Keratinocyte (primary cell): ENCODE measurements around the gene USP4. TPM values are rescaled to one million over a fixed set of nuclear protein-coding genes. Genes with fewer than 3 reads are reported as not detected.

Experiments
- DNase-seq: peaks from one replicate; pipeline ENCODE4 v3.0.0-alpha.2; 2011; ENCODE audit warnings: low read depth, missing footprints, low spot score
- FAIRE-seq: peaks from 2 replicates; lab custom pipeline; 2011; peaks lifted over from hg19 to GRCh38; lab: Jason Lieb, UNC
- H2AFZ ChIP-seq: 2 replicates; pipeline ENCODE4 v1.6.0; 2012; ENCODE audit warnings: low read length, control low read depth, inconsistent platforms; ENCODE audit not compliant: control insufficient read depth
- H3K27ac ChIP-seq: 2 replicates; pipeline ENCODE4 v1.5.1; 2011; ENCODE audit warnings: low read length; ENCODE audit not compliant: control insufficient read depth, insufficient read depth
- H3K27me3 ChIP-seq: 3 replicates; pipeline ENCODE4 v1.6.0; 2011; ENCODE audit warnings: low read length; ENCODE audit not compliant: control insufficient read depth, insufficient read depth; ENCODE audit errors: extremely low read depth
- H3K36me3 ChIP-seq, 2 experiments: 2 replicates in 1 of 2; 3 replicates in 1 of 2; pipeline ENCODE4 v1.5.1; 2011; ENCODE audit warnings: low read length in 2 of 2, mild to moderate bottlenecking in 1 of 2; ENCODE audit not compliant: control insufficient read depth in 2 of 2, insufficient read depth in 2 of 2; ENCODE audit errors: extremely low read depth in 1 of 2
- H3K4me1 ChIP-seq: 3 replicates; pipeline ENCODE4 v1.5.1; 2011; ENCODE audit warnings: low read length; ENCODE audit not compliant: control insufficient read depth, insufficient read depth; ENCODE audit errors: extremely low read depth
- H3K4me2 ChIP-seq: 3 replicates; pipeline ENCODE4 v1.6.0; 2011; ENCODE audit warnings: low read depth, low read length; ENCODE audit not compliant: control insufficient read depth, insufficient read depth; ENCODE audit errors: extremely low read depth
- H3K4me3 ChIP-seq, 3 experiments: fragments of 200-600 bp in 1 of 3; sonication (generic) in 1 of 3; 2 replicates in 2 of 3; 3 replicates in 1 of 3; pipeline ENCODE4 v1.5.1; 2011 to 2016; ENCODE audit warnings: low read length in 3 of 3, mild to moderate bottlenecking in 3 of 3, control low read depth in 2 of 3, inconsistent platforms in 1 of 3, low read depth in 1 of 3, mixed read lengths in 1 of 3, mixed run types in 1 of 3, moderate library complexity in 1 of 3; ENCODE audit not compliant: control insufficient read depth in 2 of 3, insufficient read depth in 2 of 3; ENCODE audit errors: extremely low read depth in 1 of 3
- H3K79me2 ChIP-seq: 2 replicates; pipeline ENCODE4 v1.6.0; 2012; ENCODE audit warnings: low read length; ENCODE audit not compliant: control insufficient read depth, insufficient read depth
- H3K9ac ChIP-seq: 3 replicates; pipeline ENCODE4 v1.6.0; 2011; ENCODE audit warnings: low read length; ENCODE audit not compliant: control insufficient read depth, insufficient read depth; ENCODE audit errors: extremely low read depth
- H3K9me1 ChIP-seq: 3 replicates; pipeline ENCODE4 v1.6.0; 2011; ENCODE audit warnings: low read length; ENCODE audit not compliant: control insufficient read depth, insufficient read depth; ENCODE audit errors: extremely low read depth
- H3K9me3 ChIP-seq: 2 replicates; pipeline ENCODE4 v1.5.1; 2012; ENCODE audit warnings: low read depth, low read length; ENCODE audit not compliant: control insufficient read depth
- H4K20me1 ChIP-seq: 3 replicates; pipeline ENCODE4 v1.6.0; 2011; ENCODE audit warnings: low read length; ENCODE audit not compliant: control insufficient read depth, insufficient read depth; ENCODE audit errors: extremely low read depth
- CTCF ChIP-seq, 3 experiments: IDR thresholded peaks in 1 of 3; conservative IDR thresholded peaks in 1 of 3; optimal IDR thresholded peaks in 1 of 3; 2 replicates in 2 of 3; 3 replicates in 1 of 3; pipeline versions ENCODE3 to v1.5.1; 2011; ENCODE audit warnings: low read length in 3 of 3, mild to moderate bottlenecking in 3 of 3, moderate library complexity in 2 of 3, control low read depth in 1 of 3, inconsistent platforms in 1 of 3; ENCODE audit not compliant: insufficient read depth in 2 of 3; ENCODE audit errors: extremely low read depth in 1 of 3
- EZH2 ChIP-seq: IDR thresholded peaks from one replicate; pipeline ENCODE4 v1.6.1; 2012; ENCODE audit warnings: inconsistent platforms, mild to moderate bottlenecking, low read length, moderate library complexity
- dilution Hi-C: fragments of 300-500 bp; cut with MboI; formaldehyde crosslinking; loops from one replicate; pipeline ENCODE4 v1.7.0; 2020; ENCODE audit warnings: low sequenced_read_pairs; ENCODE audit not compliant: extremely low pct_ligation_motif_present
- polyA plus RNA-seq, 5 experiments: library from polyadenylated mRNA; depleted of rRNA in 3 of 5; stranded (reverse) in 3 of 5; stranded (forward) in 1 of 5; unstranded in 1 of 5; fragments of >200 nt; gene quantifications; 1 replicate in 1 of 5; 2 replicates in 3 of 5; 3 replicates in 1 of 5; pipeline versions ENCODE4 v1.2.1 to v1.2.3, GENCODE V29; 2011 to 2012; ENCODE audit warnings: missing spikeins in 2 of 5, low read depth in 1 of 5, low replicate concordance in 1 of 5

USP4 gene
- polyA plus RNA-seq, 1 donor (not counting 4 experiments of a cell fraction or from before 2014, with no cell fraction given): 47.8 TPM

- FAIRE-seq: no peak
- no peak overlapping the region for H3K4me3 ChIP-seq
- dilution Hi-C loops: no loop called here
- H3K9me1 ChIP-seq: no peaks in the 10 kb centered on the region
- no peaks in the 10 kb centered on the region for H4K20me1 ChIP-seq
- H3K36me3 ChIP-seq: peaks cover 23 to 24% of the 10 kb centered on the region in 2 experiments
- no peak overlapping the region for H2AFZ ChIP-seq
- no peaks in the 10 kb centered on the region for H3K27me3 ChIP-seq
- TF ChIP-seq EZH2 (no peak), CTCF (optimal IDR thresholded peaks at IDR 0.05 in 1 of 3, IDR thresholded peaks at IDR 0.05 in 1 of 3, conservative IDR thresholded peaks at IDR 0.05 in 1 of 3; ENCODE audit: extremely low read depth in 1 of 3, insufficient read depth in 2 of 3, low read length in 3 of 3) (no peak)
- DNase-seq: no peak
- H3K9me3 ChIP-seq: no peaks in the 10 kb centered on the region
- no peaks in the 10 kb centered on the region for H3K79me2 ChIP-seq
- H3K9ac ChIP-seq: no peak overlapping the region
- H3K27ac ChIP-seq: no peak overlapping the region
- peaks cover 6% of the 10 kb centered on the region for H3K4me1 ChIP-seq
- H3K4me2 ChIP-seq: no peak overlapping the region
Observed at GRCh38 chr3:49310677-49311076, 29.2 kb downstream of the USP4 start.

GRCh38 chr3:49305608-49306007 is 34.2 kb downstream of the USP4 start:
- FAIRE-seq (no peak), DNase-seq (no peak)
- H3K4me3 ChIP-seq: no peak overlapping the region
- no peak overlapping the region for H2AFZ ChIP-seq
- H3K4me2 ChIP-seq: no peak overlapping the region
- no peaks in the 10 kb centered on the region for H3K4me1 ChIP-seq
- H3K9me1 ChIP-seq: no peaks in the 10 kb centered on the region
- dilution Hi-C loops: no loop called here
- H3K79me2 ChIP-seq: no peaks in the 10 kb centered on the region
- H3K27me3 ChIP-seq: no peaks in the 10 kb centered on the region
- no peaks in the 10 kb centered on the region for H4K20me1 ChIP-seq
- H3K36me3 ChIP-seq: peaks cover 26 to 43% of the 10 kb centered on the region in 2 experiments
- H3K9me3 ChIP-seq: no peaks in the 10 kb centered on the region
- no peak overlapping the region for H3K9ac ChIP-seq
- TF ChIP-seq EZH2 (no peak), CTCF (optimal IDR thresholded peaks at IDR 0.05 in 1 of 3, IDR thresholded peaks at IDR 0.05 in 1 of 3, conservative IDR thresholded peaks at IDR 0.05 in 1 of 3; ENCODE audit: extremely low read depth in 1 of 3, insufficient read depth in 2 of 3, low read length in 3 of 3) (no peak)
- no peak overlapping the region for H3K27ac ChIP-seq
